ENCODE results near the gene PDE3A. TPM values are rescaled to one million over a fixed set of nuclear protein-coding genes. Genes with fewer than 3 reads are reported as not detected.

The PDE3A gene
- polyA plus RNA-seq, 1 of the 3 experiments (the other 2 are of a cell fraction) = 0.67 TPM

GRCh38 chr12:20695232-20695631, 326.9 kb downstream of the PDE3A start, which contains the start of gene SLCO1C1 (continued):
- no peak for TF ChIP-seq SIN3A (IDR thresholded peaks at IDR 0.05; ENCODE audit: borderline replicate concordance, low read depth, low read length)

GRCh38 chr12:20696181-20696905, 328.0 kb downstream of the PDE3A start:
- H3K9me3 ChIP-seq = no peaks in the 10 kb centered on the region
- H3K36me3 ChIP-seq (replicated peaks in 1 of 2; ENCODE audit: control insufficient read depth in 1 of 2, insufficient read depth in 2 of 2, low read length in 1 of 2) = no peaks in the 10 kb centered on the region
- H3K9ac ChIP-seq = no peak overlapping the region
- DNase-seq = no peak
- no peaks in the 10 kb centered on the region; the same call in 1 of the 2 replicates for H3K79me2 ChIP-seq (ENCODE audit: insufficient read depth)
- no peak overlapping the region for H3K4me2 ChIP-seq
- H4K20me1 ChIP-seq (ENCODE audit: insufficient read depth) = no peaks in the 10 kb centered on the region
- no peaks in the 10 kb centered on the region for H3F3A ChIP-seq (replicated peaks; ENCODE audit: insufficient read depth)
- no peaks in the 10 kb centered on the region for H3K27me3 ChIP-seq (ENCODE audit: insufficient read depth)
- POLR2A ChIA-PET = no interaction called here
- no peak overlapping the region for H2AFZ ChIP-seq (ENCODE audit: low read depth)
- CTCF ChIA-PET = no interaction called here
- no peaks in the 10 kb centered on the region for H3K4me1 ChIP-seq (ENCODE audit: control insufficient read depth in 1 of 2, insufficient read depth in 2 of 2, low read depth in 1 of 2, low read length in 1 of 2)
- no peak overlapping the region for H3K4me3 ChIP-seq (ENCODE audit: low read depth in 2 of 2, low read length in 1 of 2)
- H3K9me2 ChIP-seq = no peaks in the 10 kb centered on the region
- no peak overlapping the region for H3K27ac ChIP-seq (ENCODE audit: low read depth in 2 of 2, low read length in 1 of 2)
- no peak for TF ChIP-seq EZH2phosphoT487 (IDR thresholded peaks at IDR 0.05; ENCODE audit: borderline replicate concordance, low read depth)
- no peak for TF ChIP-seq FOSL2 (IDR thresholded peaks at IDR 0.05; ENCODE audit: borderline replicate concordance, low read depth)
- TF ChIP-seq, protein P1, sequence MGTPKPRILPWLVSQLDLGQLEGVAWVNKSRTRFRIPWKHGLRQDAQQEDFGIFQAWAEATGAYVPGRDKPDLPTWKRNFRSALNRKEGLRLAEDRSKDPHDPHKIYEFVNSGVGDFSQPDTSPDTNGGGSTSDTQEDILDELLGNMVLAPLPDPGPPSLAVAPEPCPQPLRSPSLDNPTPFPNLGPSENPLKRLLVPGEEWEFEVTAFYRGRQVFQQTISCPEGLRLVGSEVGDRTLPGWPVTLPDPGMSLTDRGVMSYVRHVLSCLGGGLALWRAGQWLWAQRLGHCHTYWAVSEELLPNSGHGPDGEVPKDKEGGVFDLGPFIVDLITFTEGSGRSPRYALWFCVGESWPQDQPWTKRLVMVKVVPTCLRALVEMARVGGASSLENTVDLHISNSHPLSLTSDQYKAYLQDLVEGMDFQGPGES (IDR thresholded peaks at IDR 0.05; ENCODE audit: low read depth, low read length) = no peak
- TF ChIP-seq YY1 (IDR thresholded peaks at IDR 0.05; ENCODE audit: low read depth) = no peak
- WGBS (ENCODE audit: low lambda C conversion rate) = 70% methylated on average over 7 of the region's 7 CpGs

DNA sequence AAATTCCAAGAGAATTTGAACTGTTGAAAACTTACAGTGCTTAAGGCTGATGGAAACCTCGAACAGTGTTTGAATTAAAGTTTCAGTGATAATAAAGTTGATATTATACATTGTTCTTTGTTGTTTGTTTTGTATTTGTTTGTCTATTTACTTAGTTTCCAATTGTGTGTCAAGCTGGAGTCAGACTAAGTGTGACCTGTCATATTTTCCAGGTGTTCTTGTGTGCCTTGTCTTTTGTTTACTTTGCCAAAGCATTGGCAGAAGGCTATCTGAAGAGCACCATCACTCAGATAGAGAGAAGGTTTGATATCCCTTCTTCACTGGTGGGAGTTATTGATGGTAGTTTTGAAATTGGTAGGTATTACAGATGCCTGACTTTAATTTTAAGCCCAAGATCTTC, 332.8 kb downstream of the PDE3A start:
- no peaks in the 10 kb centered on the region for H3K9me2 ChIP-seq
- no peak overlapping the region for H3K4me3 ChIP-seq (ENCODE audit: low read depth in 2 of 2, low read length in 1 of 2)
- H3K27me3 ChIP-seq (ENCODE audit: insufficient read depth) = no peaks in the 10 kb centered on the region
- no peaks in the 10 kb centered on the region for H3K4me1 ChIP-seq (ENCODE audit: control insufficient read depth in 1 of 2, insufficient read depth in 2 of 2, low read depth in 1 of 2, low read length in 1 of 2)
- H3K4me2 ChIP-seq = no peak overlapping the region
- H3K36me3 ChIP-seq (replicated peaks in 1 of 2; ENCODE audit: control insufficient read depth in 1 of 2, insufficient read depth in 2 of 2, low read length in 1 of 2) = no peaks in the 10 kb centered on the region
- no peak overlapping the region for H3K9ac ChIP-seq
- ChIA-PET CTCF (no interaction called here), POLR2A (no interaction called here)
- H4K20me1 ChIP-seq (ENCODE audit: insufficient read depth) = no peaks in the 10 kb centered on the region
- 12% methylated on average over 1 of the region's 1 CpG for WGBS (ENCODE audit: low lambda C conversion rate)
- no peak for DNase-seq
- no peak overlapping the region for H2AFZ ChIP-seq (ENCODE audit: low read depth)
- no peaks in the 10 kb centered on the region for H3F3A ChIP-seq (replicated peaks; ENCODE audit: insufficient read depth)
- H3K27ac ChIP-seq (ENCODE audit: low read depth in 2 of 2, low read length in 1 of 2) = no peak overlapping the region
- no peaks in the 10 kb centered on the region for H3K79me2 ChIP-seq (ENCODE audit: insufficient read depth)
- H3K9me3 ChIP-seq = no peaks in the 10 kb centered on the region
- no peak for TF ChIP-seq REST (IDR thresholded peaks at IDR 0.05; ENCODE audit: low read depth, low read length)
- no peak for TF ChIP-seq FOXJ3 (CRISPR knock-in tag; IDR thresholded peaks at IDR 0.05)
- no peak for TF ChIP-seq EP300 (IDR thresholded peaks at IDR 0.05; ENCODE audit: borderline replicate concordance in 1 of 2, low read depth in 1 of 2, low read length in 1 of 2)
- no peak for TF ChIP-seq JUND (IDR thresholded peaks at IDR 0.05)
- TF ChIP-seq, protein P2, sequence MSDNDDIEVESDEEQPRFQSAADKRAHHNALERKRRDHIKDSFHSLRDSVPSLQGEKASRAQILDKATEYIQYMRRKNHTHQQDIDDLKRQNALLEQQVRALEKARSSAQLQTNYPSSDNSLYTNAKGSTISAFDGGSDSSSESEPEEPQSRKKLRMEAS (IDR thresholded peaks at IDR 0.05; ENCODE audit: low read depth) = no peak
- no peak for TF ChIP-seq EZH2phosphoT487 (IDR thresholded peaks at IDR 0.05; ENCODE audit: borderline replicate concordance, low read depth)
- TF ChIP-seq USF1 (IDR thresholded peaks at IDR 0.05; ENCODE audit: borderline replicate concordance, low read depth) = no peak
- TF ChIP-seq, protein P3, sequence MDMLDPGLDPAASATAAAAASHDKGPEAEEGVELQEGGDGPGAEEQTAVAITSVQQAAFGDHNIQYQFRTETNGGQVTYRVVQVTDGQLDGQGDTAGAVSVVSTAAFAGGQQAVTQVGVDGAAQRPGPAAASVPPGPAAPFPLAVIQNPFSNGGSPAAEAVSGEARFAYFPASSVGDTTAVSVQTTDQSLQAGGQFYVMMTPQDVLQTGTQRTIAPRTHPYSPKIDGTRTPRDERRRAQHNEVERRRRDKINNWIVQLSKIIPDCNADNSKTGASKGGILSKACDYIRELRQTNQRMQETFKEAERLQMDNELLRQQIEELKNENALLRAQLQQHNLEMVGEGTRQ (IDR thresholded peaks at IDR 0.05; ENCODE audit: borderline replicate concordance, low read depth, low read length) = no peak
- TF ChIP-seq RFX5 (IDR thresholded peaks at IDR 0.05; ENCODE audit: low read length) = no peak

Measured in SK-N-SH (cell line).